SHP77 treated with DMSO at 0.1 percent for 48 hours (cell line): ENCODE data around the gene TNFAIP8.
"Not testable (repeated sequence)": the region's sequence is repeated elsewhere in the genome, so short reads cannot be mapped to it uniquely, and the experiment has no call there.

Source experiments
- DNase-seq: peaks from one replicate; lab custom pipeline; 2025; lab: John Stamatoyannopoulos, UW

TNFAIP8 gene

DNA sequence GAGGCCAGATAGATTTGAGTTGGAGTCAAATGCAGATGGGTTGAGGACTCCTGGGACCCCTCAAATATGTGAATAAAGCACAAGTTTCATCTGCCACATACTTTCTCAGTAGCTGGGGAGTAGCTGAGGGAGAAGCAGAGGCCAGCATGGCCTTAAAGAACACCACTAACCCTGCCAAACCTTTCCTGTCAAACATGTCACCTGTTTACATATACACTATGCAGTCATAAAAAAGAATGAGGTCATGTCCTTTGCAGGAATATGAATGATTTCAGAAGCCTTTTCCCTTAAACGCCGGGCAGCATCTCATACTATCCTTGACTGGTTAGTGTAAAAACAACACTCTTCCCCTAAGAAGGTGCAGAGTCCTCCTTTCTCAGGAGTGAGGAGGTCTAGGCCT lies 71.2 kb downstream of the TNFAIP8 start:
- DNase-seq: no peak

GRCh38 chr5:119427596-119427995 lies 71.8 kb downstream of the TNFAIP8 start:
- not testable (repeated sequence) for DNase-seq

- DNase-seq: not testable (repeated sequence)
These were observed 72.3 kb downstream of the TNFAIP8 start for GRCh38 chr5:119428166-119428565.

DNA sequence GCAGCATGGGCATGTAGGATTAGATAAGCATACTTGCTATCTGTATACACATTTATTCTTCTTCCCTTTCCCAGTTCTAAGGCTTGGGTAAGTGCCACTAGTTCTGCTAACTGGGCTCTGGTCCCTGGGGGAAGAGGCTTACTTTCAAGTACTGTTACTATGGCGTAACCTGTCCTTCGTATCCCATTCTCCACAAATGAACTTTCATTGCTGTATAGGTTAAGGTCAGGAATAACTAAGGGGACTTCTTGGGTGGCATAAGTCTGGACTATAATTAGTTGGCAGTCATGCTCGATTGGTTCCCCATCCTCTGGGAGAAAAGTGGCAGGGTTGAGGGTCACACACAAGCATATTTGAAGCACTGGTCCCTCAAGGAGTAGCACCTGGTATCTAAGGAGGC lies 72.8 kb downstream of the TNFAIP8 start:
- not testable (repeated sequence) for DNase-seq

GRCh38 chr5:119432674-119433237 lies 76.9 kb downstream of the TNFAIP8 start:
- DNase-seq: not testable (repeated sequence)

DNA sequence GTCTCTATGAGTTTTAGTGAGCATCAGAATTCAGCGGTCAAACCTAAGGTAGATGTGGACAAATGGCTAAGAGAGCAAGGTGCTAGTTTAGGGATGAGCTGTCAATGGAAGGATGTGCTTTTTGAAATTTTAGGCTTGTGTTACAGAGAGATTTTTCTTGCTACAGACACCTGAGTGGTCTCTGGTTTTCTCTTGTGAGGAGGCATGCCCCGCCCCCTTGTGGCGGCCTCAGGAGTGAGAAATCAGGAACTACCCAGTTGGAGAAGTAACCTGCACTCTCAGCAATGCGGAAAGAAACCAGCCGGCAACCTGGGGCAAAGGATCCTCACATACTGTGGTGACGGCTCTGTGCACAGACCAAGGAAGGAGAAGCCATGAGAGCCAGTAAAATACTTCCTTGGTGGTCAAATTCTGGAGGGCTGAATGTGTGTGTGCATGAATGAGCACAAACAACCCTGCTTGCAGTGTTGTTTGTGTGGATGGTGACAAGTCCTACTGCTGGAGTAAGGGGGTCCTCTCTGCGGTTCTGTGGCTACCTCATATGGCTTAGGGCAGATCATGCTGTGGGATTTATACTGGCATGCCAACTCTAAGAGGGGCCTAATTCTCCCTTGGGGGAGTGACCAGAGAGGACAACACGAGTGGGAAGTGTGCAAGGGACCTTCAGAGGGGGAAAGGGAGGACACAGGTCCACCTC lies 79.8 kb downstream of the TNFAIP8 start:
- DNase-seq: no peak

GRCh38 chr5:119437785-119438586 lies 82.2 kb downstream of the TNFAIP8 start:
- DNase-seq: not testable (repeated sequence)

DNA sequence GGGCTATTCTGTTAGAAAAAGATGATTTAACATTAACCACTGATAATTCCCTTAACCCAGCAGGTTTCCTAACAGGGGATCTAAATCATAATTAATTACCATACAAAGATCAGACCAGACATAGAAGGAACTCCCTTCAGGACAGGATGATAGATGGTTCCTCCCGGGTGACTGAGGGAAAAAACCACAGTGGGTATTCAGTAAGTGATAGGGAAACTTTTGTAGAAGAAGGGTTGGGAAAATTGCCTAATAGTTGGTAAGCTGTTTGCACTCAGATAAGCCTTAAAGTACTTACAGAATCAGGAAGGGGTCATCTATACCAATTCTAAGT lies 82.7 kb downstream of the TNFAIP8 start:
- not testable (repeated sequence) for DNase-seq

DNA sequence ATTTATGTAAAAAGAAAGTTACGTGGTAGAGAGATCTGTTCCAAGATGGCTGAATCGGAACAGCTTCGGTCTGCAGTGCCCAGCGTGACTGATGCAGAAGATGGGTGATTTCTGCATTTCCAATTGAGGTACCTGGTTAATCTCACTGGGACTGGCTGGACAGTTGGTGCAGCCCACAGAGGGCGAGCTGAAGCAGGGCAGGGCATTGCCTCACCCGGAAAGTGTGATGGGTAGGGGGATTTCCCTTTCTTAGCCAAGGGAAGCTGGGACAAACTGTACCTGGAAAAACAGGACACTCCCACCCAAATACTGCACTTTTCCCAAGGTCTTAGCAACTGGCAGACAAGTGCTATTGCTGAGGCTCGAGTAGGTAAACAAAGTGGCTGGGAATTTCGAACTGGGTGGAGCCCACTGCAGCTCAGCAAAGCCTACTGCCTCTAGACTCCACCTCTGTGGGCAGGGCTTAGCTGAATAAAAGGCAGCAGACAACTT lies 83.4 kb downstream of the TNFAIP8 start:
- no peak for DNase-seq

- not testable (repeated sequence) for DNase-seq
These were observed 83.8 kb downstream of the TNFAIP8 start for GRCh38 chr5:119439632-119440031.

DNA sequence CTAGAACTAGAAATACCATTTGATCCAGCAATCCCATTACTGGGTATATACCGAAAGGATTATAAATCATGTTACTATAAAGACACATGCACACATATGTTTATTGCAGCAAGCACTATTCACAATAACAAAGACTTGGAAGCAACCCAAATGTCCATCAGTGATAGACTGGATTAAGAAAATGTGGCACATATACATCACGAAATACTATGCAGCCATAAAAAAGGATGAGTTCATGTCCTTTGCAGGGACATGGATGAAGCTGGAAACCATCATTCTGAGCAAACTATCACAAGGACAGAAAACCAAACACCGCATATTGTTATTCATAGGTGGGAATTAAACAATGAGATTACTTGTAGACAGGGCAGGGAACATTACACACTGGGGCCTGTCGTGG lies 88.8 kb downstream of the TNFAIP8 start:
- not testable (repeated sequence) for DNase-seq

- no peak for DNase-seq
These were observed 89.7 kb downstream of the TNFAIP8 start for GRCh38 chr5:119445544-119445943.
